Fibroblast of villous mesenchyme (primary cell): ENCODE results near the gene SORCS2. TPM values are rescaled to one million over a fixed set of nuclear protein-coding genes. Genes with fewer than 3 reads are reported as not detected.

ENCODE experiments used
- DNase-seq: peaks from one replicate; pipeline ENCODE4 v3.0.0-alpha.2; 2010; ENCODE audit warnings: low read depth
- H3K4me3 ChIP-seq: 2 replicates; pipeline ENCODE4 v1.5.1; 2011; ENCODE audit warnings: low read depth, mild to moderate bottlenecking, low read length
- CTCF ChIP-seq: IDR thresholded peaks from 2 replicates; pipeline ENCODE4 v1.5.1; 2012; ENCODE audit warnings: low read depth, mild to moderate bottlenecking, low read length; ENCODE audit not compliant: insufficient read depth
- total RNA-seq: library from RNA; depleted of rRNA; stranded (reverse); fragments of >200 nt; gene quantifications from 2 replicates; pipeline ENCODE4 v1.2.3, GENCODE V29; 2012

Gene SORCS2
- total RNA-seq, 1 donor = under 0.01 TPM

GRCh38 chr4:7736436-7737267, 544.3 kb downstream of the SORCS2 start:
- no peak overlapping the region for H3K4me3 ChIP-seq
- DNase-seq = no peak
- no peak for TF ChIP-seq CTCF

GRCh38 chr4:7737268-7737645, 544.9 kb downstream of the SORCS2 start:
- no peak overlapping the region for H3K4me3 ChIP-seq
- DNase-seq = no peak
- no peak for TF ChIP-seq CTCF

- no peak for DNase-seq
- H3K4me3 ChIP-seq = no peak overlapping the region
- TF ChIP-seq CTCF = no peak
Observed at GRCh38 chr4:7737752-7738457, 545.6 kb downstream of the SORCS2 start.

DNA sequence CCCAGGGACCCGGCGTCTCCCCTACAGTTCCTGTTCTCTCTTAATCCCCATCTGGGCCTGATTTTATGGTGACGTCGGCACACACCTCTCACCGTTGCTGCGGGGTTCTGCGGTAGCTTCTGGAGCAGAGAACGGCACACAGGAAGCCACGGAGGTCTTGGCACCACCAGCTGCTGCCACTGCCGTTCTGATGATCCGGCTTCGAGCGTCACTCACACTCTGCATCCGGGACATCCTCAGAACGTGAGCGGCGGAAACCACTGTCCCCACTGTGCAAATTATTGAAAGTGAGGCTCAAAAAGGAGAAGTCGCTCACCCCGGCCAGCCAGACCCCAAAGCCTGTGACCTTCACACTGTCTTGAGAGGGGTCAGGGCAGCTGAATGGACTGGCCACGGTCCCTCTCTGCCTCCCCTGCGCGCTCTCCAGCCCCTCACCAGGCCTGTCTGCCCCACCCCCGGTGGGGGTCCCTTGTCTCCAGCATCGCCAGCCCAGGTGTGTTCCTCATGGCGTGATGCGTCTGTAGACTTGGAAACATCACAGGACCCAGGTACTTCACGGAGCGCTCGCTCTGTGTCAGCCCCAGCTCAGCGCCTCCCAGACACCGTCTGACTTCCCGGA, 546.2 kb downstream of the SORCS2 start:
- no peak overlapping the region for H3K4me3 ChIP-seq
- no peak for DNase-seq
- TF ChIP-seq CTCF = no peak

GRCh38 chr4:7739077-7739917, 547.0 kb downstream of the SORCS2 start:
- DNase-seq = no peak
- TF ChIP-seq CTCF = no peak

More at GRCh38 chr4:7739077-7739917, 547.0 kb downstream of the SORCS2 start:
- H3K4me3 ChIP-seq = no peak overlapping the region
